RWPE2 (cell line): ENCODE measurements around the gene ATP13A2.

ENCODE experiments used
- ATAC-seq: fragments of 200-7000 bp; cut with Tn5 transposase; 3 replicates; pipeline ENCODE4 v1.9.1; 2021; ENCODE audit warnings: low read depth
- DNase-seq: peaks from one replicate; pipeline ENCODE4 v3.0.0-alpha.2; 2020; ENCODE audit warnings: low spot score
- H3K27ac ChIP-seq: fragments of 450-650 bp; 2 replicates; pipeline ENCODE4 v1.5.1; 2017; ENCODE audit warnings: mild to moderate bottlenecking; ENCODE audit not compliant: poor library complexity, severe bottlenecking
- H3K27me3 ChIP-seq: fragments of 250-450 bp; sonication (Bioruptor Pico); 2 replicates; pipeline ENCODE4 v1.5.1; 2021; ENCODE audit warnings: mild to moderate bottlenecking, moderate library complexity; ENCODE audit not compliant: insufficient read depth, poor library complexity, severe bottlenecking
- H3K36me3 ChIP-seq: fragments of 250-450 bp; sonication (Bioruptor Pico); 2 replicates; pipeline ENCODE4 v1.5.1; 2020; ENCODE audit warnings: low read depth, mild to moderate bottlenecking, moderate library complexity
- H3K4me1 ChIP-seq: fragments of 250-450 bp; sonication (Bioruptor Pico); 2 replicates; pipeline ENCODE4 v1.5.1; 2021; ENCODE audit warnings: mild to moderate bottlenecking, moderate library complexity; ENCODE audit not compliant: insufficient read depth, poor library complexity, severe bottlenecking
- H3K4me3 ChIP-seq: fragments of 250-450 bp; sonication (Bioruptor Pico); 2 replicates; pipeline ENCODE4 v1.5.1; 2021; ENCODE audit warnings: mild to moderate bottlenecking, moderate library complexity; ENCODE audit not compliant: severe bottlenecking
- H3K9me3 ChIP-seq: fragments of 250-450 bp; sonication (Bioruptor Pico); 2 replicates; pipeline ENCODE4 v1.5.1; 2021; ENCODE audit warnings: mild to moderate bottlenecking, moderate library complexity; ENCODE audit not compliant: severe bottlenecking
- CTCF ChIP-seq: fragments of 450-650 bp; IDR thresholded peaks from one replicate; pipeline ENCODE4 v1.5.1; 2017; ENCODE audit warnings: mild to moderate bottlenecking, moderate library complexity; ENCODE audit not compliant: poor library complexity, severe bottlenecking

The ATP13A2 gene

GRCh38 chr1:17002524-17002902 is 9.2 kb downstream of the ATP13A2 start:
- Histone ChIP-seq H3K36me3 (peaks cover 42% of the 10 kb centered on the region), H3K4me3 (no peak overlapping the region), H3K27me3 (no peaks in the 10 kb centered on the region), H3K27ac (no peak overlapping the region), H3K9me3 (no peaks in the 10 kb centered on the region), H3K4me1 (peaks cover 4% of the 10 kb centered on the region)
- TF ChIP-seq CTCF = no peak
- ATAC-seq (no peak), DNase-seq (no peak)

GRCh38 chr1:17001760-17002523 is 9.8 kb downstream of the ATP13A2 start:
- no peaks in the 10 kb centered on the region for H3K27me3 ChIP-seq
- H3K4me3 ChIP-seq = no peak overlapping the region
- H3K4me1 ChIP-seq = peaks cover 4% of the 10 kb centered on the region
- H3K9me3 ChIP-seq = no peaks in the 10 kb centered on the region
- DNase-seq (no peak), ATAC-seq (no peak)
- H3K27ac ChIP-seq = no peak overlapping the region
- peaks cover 42% of the 10 kb centered on the region for H3K36me3 ChIP-seq
- TF ChIP-seq CTCF = no peak

- ATAC-seq = no peak
- H3K9me3 ChIP-seq = no peaks in the 10 kb centered on the region
Measured at GRCh38 chr1:16999863-17000262, 11.9 kb downstream of the ATP13A2 start.

GRCh38 chr1:16998589-16998988 is 13.1 kb downstream of the ATP13A2 start:
- DNase-seq = no peak
- Histone ChIP-seq H3K4me1 (no peaks in the 10 kb centered on the region), H3K27ac (no peak overlapping the region), H3K9me3 (no peaks in the 10 kb centered on the region), H3K27me3 (no peaks in the 10 kb centered on the region), H3K36me3 (peaks cover 34% of the 10 kb centered on the region), H3K4me3 (no peak overlapping the region)
- no peak for ATAC-seq
- TF ChIP-seq CTCF = no peak

More at GRCh38 chr1:16999863-17000262, 11.9 kb downstream of the ATP13A2 start:
- TF ChIP-seq CTCF = no peak
- no peak for DNase-seq
- H3K4me1 ChIP-seq = peaks cover 4% of the 10 kb centered on the region
- H3K27ac ChIP-seq = no peak overlapping the region
- H3K36me3 ChIP-seq = peaks cover 42% of the 10 kb centered on the region
- H3K4me3 ChIP-seq = no peak overlapping the region
- no peaks in the 10 kb centered on the region for H3K27me3 ChIP-seq

GRCh38 chr1:16996845-16997244 is 14.9 kb downstream of the ATP13A2 start:
- DNase-seq = peak; percentile 52
- H3K36me3 ChIP-seq = peaks cover 19% of the 10 kb centered on the region
- ATAC-seq = no peak

More at GRCh38 chr1:16996845-16997244, 14.9 kb downstream of the ATP13A2 start:
- H3K9me3 ChIP-seq = no peaks in the 10 kb centered on the region
- H3K27me3 ChIP-seq = no peaks in the 10 kb centered on the region
- no peak overlapping the region for H3K4me3 ChIP-seq
- H3K27ac ChIP-seq = no peak overlapping the region
- no peak for TF ChIP-seq CTCF
- H3K4me1 ChIP-seq = no peaks in the 10 kb centered on the region
